Heart left ventricle (tissue), 16 donors: ENCODE results near the gene BMP3. TPM values are rescaled to one million over a fixed set of nuclear protein-coding genes. Genes with fewer than 3 reads are reported as not detected.

ENCODE experiments used
- ATAC-seq, 4 donors: fragments of 200-7000 bp; cut with Tn5 transposase; one replicate each; pipeline ENCODE4 v1.9.1; 2020 to 2022; ENCODE audit warnings: moderate library complexity in 4 of 4, mild to moderate bottlenecking in 3 of 4, moderate number of reproducible peaks in 1 of 4
- DNase-seq, 5 donors: peaks; one replicate each; pipeline ENCODE4 v3.0.0-alpha.2; 2020
- H3K27ac ChIP-seq, 12 donors: fragments of 200-600 bp; sonication (generic) in 4 of 12; one replicate each; pipeline versions ENCODE4 v1.5.0 to v1.8.0; 2016 to 2022; ENCODE audit warnings: mild to moderate bottlenecking in 2 of 12
- H3K27me3 ChIP-seq, 9 donors: fragments of 200-600 bp; sonication (generic) in 2 of 9; one replicate each; pipeline versions ENCODE4 v1.5.1 to v1.8.0; 2016 to 2022; ENCODE audit warnings: mild to moderate bottlenecking in 3 of 9
- H3K36me3 ChIP-seq, 9 donors: fragments of 200-600 bp; sonication (generic) in 2 of 9; one replicate each; pipeline versions ENCODE4 v1.5.0 to v1.8.0; 2018 to 2022; ENCODE audit warnings: mild to moderate bottlenecking in 2 of 9
- H3K4me1 ChIP-seq, 12 donors: fragments of 200-600 bp; sonication (generic) in 4 of 12; one replicate each; pipeline versions ENCODE4 v1.5.0 to v1.8.0; 2016 to 2022; ENCODE audit warnings: mild to moderate bottlenecking in 3 of 12
- H3K4me3 ChIP-seq, 12 donors: fragments of 200-600 bp; sonication (generic) in 4 of 12; one replicate each; pipeline versions ENCODE4 v1.5.0 to v1.8.0; 2017 to 2022; ENCODE audit warnings: mild to moderate bottlenecking in 9 of 12, moderate library complexity in 4 of 12
- H3K9me3 ChIP-seq, 12 donors: fragments of 200-600 bp; sonication (generic) in 4 of 12; one replicate each; pipeline versions ENCODE4 v1.5.0 to v1.8.0; 2016 to 2022; ENCODE audit warnings: mild to moderate bottlenecking in 1 of 12
- POLR2A ChIP-seq, 2 donors: fragments of 450-650 bp; IDR thresholded peaks; one replicate each; pipeline ENCODE4 v1.6.1; 2017; ENCODE audit warnings: antibody characterized with exemption in 2 of 2, mild to moderate bottlenecking in 2 of 2, moderate library complexity in 2 of 2
- WGBS, 4 donors: extraction: QIAGEN DNeasy Blood & Tissue Kit in 2 of 4; methylation state at CpG; one replicate each; pipeline versions ENCODE4 v1.1.5 to v1.1.7; 2013 to 2018; 5-methylcytosine and 5-hydroxymethylcytosine counted together
- intact Hi-C, 10 donors: fragments of 100-400 bp; cut with DNase I; formaldehyde crosslinking; loops; one replicate each; pipeline versions ENCODE4 v1.11.1 to v1.14.2; 2022
- polyA plus RNA-seq, 2 donors: library from polyadenylated mRNA; stranded (reverse); fragments of 200-250 nt; gene quantifications; one replicate each; pipeline ENCODE4 v1.2.3, GENCODE V29; 2013
- total RNA-seq, 9 donors: library from RNA; depleted of rRNA in 2 of 9; stranded (reverse); fragments of >200 nt in 2 of 9; fragmentation: NEBNext Ultra II Directional in 3 of 9; extraction: Animal tissue kit (Norgen Biotek cat#: 25700) in 3 of 9; gene quantifications; one replicate each; pipeline versions ENCODE4 v1.1.0 to v1.2.4, GENCODE V29; 2016 to 2023
- TF ChIP-seq, protein P1 (sequence below), 12 donors: fragments of 200-600 bp; sonication (generic) in 4 of 12; IDR thresholded peaks; one replicate each; pipeline versions ENCODE4 v1.5.0 to v1.8.0; 2018 to 2022; ENCODE audit warnings: antibody characterized with exemption in 12 of 12, mild to moderate bottlenecking in 5 of 12
- donor health status: ischemic (EF 13 %, LVEDD 7.1; RV severe dilation, severe dysfunction).
- donor health status: healthy with polysubstance abuse.
- donor health status: DM: no; HTN: yes; CAD: no.
- donor health status: DM: no; HTN: no; CAD: no.
- donor health status: ischemic (EF 25% LVEDD 6.9; RV normal size, moderate dysfunction).
- donor health status: ischemic (EF 25% LVEDD 5.7; RV mildly dilated, moderate dysfunction).
- donor health status: healthy.
- donor health status: DM: yes; HTN: yes; CAD: no.
- donor health status: ischemic (EF 35%, LVEDD 5.7; RV mildly dilated, moderate dysfunction).
- donor health status: nonischemic (EF 11% LVEDD 7.7; RV severe dilation, severe dysfunction).
- donor health status: DM: yes; HTN: yes; CAD: no.
- donor health status: PGD.
- donor health status: ischemic (EF 29% LVEDD 5.4; RV normal size, mild dysfunction).
- donor health status: nonischemic (EF 23%, LVEDD 6.1; RV moderate dilation, normal function).

The BMP3 gene
- total and polyA plus RNA-seq, 11 donors: 0.04 to 3.7 TPM; not detected in 9

DNA sequence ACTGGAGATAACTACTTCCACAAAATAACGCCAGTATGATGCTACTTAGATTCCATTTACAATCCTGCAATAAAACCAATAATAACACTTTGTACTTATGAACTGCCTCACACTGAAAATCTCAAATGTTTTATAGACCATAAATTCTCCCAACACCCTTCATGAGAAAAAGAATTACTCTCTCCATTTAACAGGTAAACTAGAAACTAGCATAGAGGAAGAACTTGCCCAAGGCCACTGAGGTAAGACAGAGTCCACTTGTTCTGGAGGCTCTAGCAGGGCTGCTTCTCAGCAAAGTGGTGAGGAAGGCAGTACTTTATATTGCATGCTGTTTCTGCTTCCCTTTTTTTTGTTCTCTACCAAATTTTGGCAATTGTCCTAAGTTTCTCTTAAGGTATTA lies 11.5 kb upstream of the BMP3 start:
- no peaks in the 10 kb centered on the region for H3K9me3 ChIP-seq
- DNase-seq (no peak), ATAC-seq (no peak)
- H3K27me3 ChIP-seq: peaks cover 0 to 14% (median 0%) of the 10 kb centered on the region in 9 donors
- no peak overlapping the region for H3K27ac ChIP-seq
- H3K4me3 ChIP-seq: no peak overlapping the region
- TF ChIP-seq POLR2A (IDR thresholded peaks at IDR 0.05): no peak
- TF ChIP-seq, protein P1, sequence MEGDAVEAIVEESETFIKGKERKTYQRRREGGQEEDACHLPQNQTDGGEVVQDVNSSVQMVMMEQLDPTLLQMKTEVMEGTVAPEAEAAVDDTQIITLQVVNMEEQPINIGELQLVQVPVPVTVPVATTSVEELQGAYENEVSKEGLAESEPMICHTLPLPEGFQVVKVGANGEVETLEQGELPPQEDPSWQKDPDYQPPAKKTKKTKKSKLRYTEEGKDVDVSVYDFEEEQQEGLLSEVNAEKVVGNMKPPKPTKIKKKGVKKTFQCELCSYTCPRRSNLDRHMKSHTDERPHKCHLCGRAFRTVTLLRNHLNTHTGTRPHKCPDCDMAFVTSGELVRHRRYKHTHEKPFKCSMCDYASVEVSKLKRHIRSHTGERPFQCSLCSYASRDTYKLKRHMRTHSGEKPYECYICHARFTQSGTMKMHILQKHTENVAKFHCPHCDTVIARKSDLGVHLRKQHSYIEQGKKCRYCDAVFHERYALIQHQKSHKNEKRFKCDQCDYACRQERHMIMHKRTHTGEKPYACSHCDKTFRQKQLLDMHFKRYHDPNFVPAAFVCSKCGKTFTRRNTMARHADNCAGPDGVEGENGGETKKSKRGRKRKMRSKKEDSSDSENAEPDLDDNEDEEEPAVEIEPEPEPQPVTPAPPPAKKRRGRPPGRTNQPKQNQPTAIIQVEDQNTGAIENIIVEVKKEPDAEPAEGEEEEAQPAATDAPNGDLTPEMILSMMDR (IDR thresholded peaks at IDR 0.05): no peak
- WGBS, 4 donors: 76 to 81% (median 78%) methylated on average over 1 of the region's 1 CpG
- intact Hi-C loops: no loop called here
- H3K4me1 ChIP-seq: no peaks in the 10 kb centered on the region
- H3K36me3 ChIP-seq: no peaks in the 10 kb centered on the region

DNA sequence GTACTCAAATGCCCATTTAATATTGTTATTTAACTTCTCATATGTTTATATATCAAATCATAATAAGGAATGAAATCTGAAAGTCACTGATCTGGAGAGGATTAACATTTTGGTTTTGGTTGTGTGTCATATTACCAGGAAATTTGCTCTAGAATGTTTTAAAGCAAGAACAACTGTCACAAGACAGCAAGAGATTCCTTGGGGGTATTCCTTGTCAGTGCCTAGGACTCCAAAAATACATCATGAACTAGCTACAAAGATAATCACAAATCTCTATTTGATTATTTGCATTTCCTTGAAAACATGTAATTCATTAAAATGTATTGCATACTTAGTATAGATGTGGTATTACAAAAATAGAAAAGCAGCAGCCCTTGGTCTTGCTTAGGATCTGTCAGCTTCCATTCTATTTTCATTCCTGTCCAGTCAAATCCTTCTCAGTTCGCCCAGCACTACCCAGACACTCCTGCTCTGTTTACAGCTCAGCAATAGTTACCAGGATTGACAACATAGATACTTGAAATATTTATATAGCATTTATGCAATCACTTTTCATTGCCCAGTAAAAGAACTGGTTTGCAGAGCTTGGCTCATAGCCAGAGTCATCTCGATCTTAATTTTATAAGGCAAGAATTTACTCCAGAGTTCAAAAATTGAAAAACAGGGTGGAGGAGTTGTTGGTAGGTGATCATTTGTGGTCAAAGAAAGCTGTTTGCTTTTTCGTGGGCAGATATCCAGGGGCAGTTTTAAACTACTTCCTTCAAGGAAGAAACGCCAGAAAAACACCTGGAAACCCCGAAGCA lies 9.2 kb upstream of the BMP3 start:
- intact Hi-C loops: no loop called here
- Histone ChIP-seq H3K36me3 (no peaks in the 10 kb centered on the region), H3K4me3 (no peak overlapping the region), H3K9me3 (no peaks in the 10 kb centered on the region), H3K27ac (no peak overlapping the region), H3K27me3 (peaks cover 0 to 28% (median 0%) of the 10 kb centered on the region in 9 donors), H3K4me1 (no peaks in the 10 kb centered on the region)
- 39 to 49% (median 44%) methylated on average over 5 of the region's 5 CpGs for WGBS, 4 donors
- DNase-seq (no peak), ATAC-seq (no peak)
- TF ChIP-seq, protein P1 (IDR thresholded peaks at IDR 0.05): no peak
- no peak for TF ChIP-seq POLR2A (IDR thresholded peaks at IDR 0.05)

DNA sequence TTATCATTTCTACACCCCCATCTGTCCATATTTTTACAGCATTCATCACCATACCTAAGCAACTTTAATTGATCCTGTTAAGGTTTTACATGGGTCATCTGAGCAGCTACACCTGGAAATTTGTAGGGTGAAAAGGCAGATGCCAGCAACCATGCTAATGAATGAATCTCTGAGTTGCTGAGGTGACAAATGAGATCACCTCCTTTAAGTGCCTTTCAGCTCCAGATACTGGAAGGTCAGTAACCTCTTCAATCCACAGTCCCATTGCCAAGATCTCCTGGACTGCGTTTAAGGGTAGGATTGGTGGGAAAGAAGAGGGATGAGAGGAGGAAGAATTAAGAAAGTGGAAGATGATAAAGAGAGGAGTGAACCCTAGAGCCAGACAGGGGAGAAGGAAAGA lies 8.5 kb upstream of the BMP3 start:
- ATAC-seq: no peak

DNA sequence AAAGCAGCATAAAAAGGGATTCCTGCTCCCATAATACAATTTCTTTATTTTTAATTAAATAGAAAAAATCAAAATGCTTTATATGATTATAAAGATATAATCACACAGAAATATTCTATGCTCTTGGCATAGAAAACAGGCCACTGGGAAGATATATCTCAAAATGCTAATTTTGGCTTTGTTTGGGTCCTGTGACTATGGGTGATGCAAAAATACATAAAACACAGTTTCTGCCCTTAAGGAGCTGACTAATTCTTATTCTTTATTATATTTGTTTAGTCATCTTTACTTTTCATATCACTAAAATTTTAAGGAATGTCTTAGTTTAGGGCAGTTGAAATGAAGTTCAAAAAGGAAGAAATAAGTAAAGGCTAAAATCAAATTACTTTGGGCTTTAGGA lies 7.0 kb upstream of the BMP3 start:
- H3K4me3 ChIP-seq: no peak overlapping the region
- H3K27me3 ChIP-seq: peaks cover 0 to 44% (median 4%) of the 10 kb centered on the region in 9 donors
- no peak for ATAC-seq
- no peaks in the 10 kb centered on the region for H3K9me3 ChIP-seq
- no peaks in the 10 kb centered on the region for H3K4me1 ChIP-seq
- no peaks in the 10 kb centered on the region for H3K36me3 ChIP-seq
- TF ChIP-seq, protein P1 (IDR thresholded peaks at IDR 0.05): no peak
- no peak for TF ChIP-seq POLR2A (IDR thresholded peaks at IDR 0.05)
- no peak overlapping the region for H3K27ac ChIP-seq
- DNase-seq: no peak
- intact Hi-C loops: no loop called here

More for the DNA sequence above, 8.5 kb upstream of the BMP3 start:
- DNase-seq: no peak
- Histone ChIP-seq H3K4me1 (no peaks in the 10 kb centered on the region), H3K9me3 (no peaks in the 10 kb centered on the region), H3K27ac (no peak overlapping the region), H3K4me3 (no peak overlapping the region), H3K36me3 (no peaks in the 10 kb centered on the region), H3K27me3 (peaks cover 0 to 34% (median 3%) of the 10 kb centered on the region in 9 donors)
- WGBS, 4 donors: 41 to 56% (median 48%) methylated on average over 1 of the region's 1 CpG
- intact Hi-C loops: no loop called here
- TF ChIP-seq, protein P1 (IDR thresholded peaks at IDR 0.05): no peak
- TF ChIP-seq POLR2A (IDR thresholded peaks at IDR 0.05): no peak
